H1 (cell line): ENCODE data around the gene KRTAP9-7. TPM values are rescaled to one million over a fixed set of nuclear protein-coding genes. Genes with fewer than 3 reads are reported as not detected.

ENCODE experiments used
- CTCF ChIA-PET: fragments of 300-600 bp; sonication (Branson Sonifier 250); formaldehyde crosslinking; loops from one replicate; lab custom pipeline; 2021; ENCODE audit not compliant: partially characterized antibody; lab: Charles Lee
- POLR2A ChIA-PET: fragments of 300-600 bp; sonication (Branson Sonifier 250); formaldehyde crosslinking; loops from one replicate; lab custom pipeline; 2021; ENCODE audit warnings: inconsistent platforms; ENCODE audit not compliant: partially characterized antibody; lab: Charles Lee
- DNase-seq, 2 experiments: peaks; one replicate each; pipeline versions ENCODE4 v3.0.0 to v3.0.0-alpha.2; 2010 to 2022; ENCODE audit warnings: low spot score in 2 of 2, low read depth in 1 of 2, mixed read lengths in 1 of 2
- FAIRE-seq: peaks from 2 replicates; lab custom pipeline; 2011; peaks lifted over from hg19 to GRCh38; lab: Jason Lieb, UNC
- H2AFZ ChIP-seq: 2 replicates; pipeline ENCODE4 v1.8.1; 2012; ENCODE audit warnings: low read length, inconsistent platforms
- H2AK5ac ChIP-seq: 2 replicates; pipeline ENCODE4 v1.6.1; 2013; ENCODE audit warnings: low read depth, low read length
- H2BK120ac ChIP-seq: replicated peaks from 2 replicates; pipeline ENCODE3; 2013; ENCODE audit warnings: low read depth, low read length, inconsistent platforms
- H2BK12ac ChIP-seq: 2 replicates; pipeline ENCODE4 v1.6.1; 2013; ENCODE audit warnings: low read depth, low read length
- H2BK15ac ChIP-seq: 2 replicates; pipeline ENCODE4 v1.6.1; 2013; ENCODE audit warnings: low read length
- H2BK20ac ChIP-seq: 2 replicates; pipeline ENCODE4 v1.6.1; 2013; ENCODE audit warnings: low read length
- H2BK5ac ChIP-seq: 2 replicates; pipeline ENCODE4 v1.6.1; 2013; ENCODE audit warnings: low read depth, low read length
- H3K14ac ChIP-seq: 2 replicates; pipeline ENCODE4 v1.6.1; 2013; ENCODE audit warnings: inconsistent platforms; ENCODE audit not compliant: insufficient read length
- H3K18ac ChIP-seq: 2 replicates; pipeline ENCODE4 v1.6.1; 2013; ENCODE audit warnings: low read length; ENCODE audit errors: extremely low read depth
- H3K23ac ChIP-seq: 2 replicates; pipeline ENCODE4 v1.6.1; 2013; ENCODE audit warnings: inconsistent platforms; ENCODE audit not compliant: insufficient read length
- H3K23me2 ChIP-seq: 2 replicates; pipeline ENCODE4 v1.6.1; 2013; ENCODE audit warnings: low read depth, low read length
- H3K27ac ChIP-seq: 2 replicates; pipeline ENCODE4 v1.6.1; 2011; ENCODE audit warnings: low read depth, low read length, inconsistent platforms
- H3K27me3 ChIP-seq, 4 experiments: replicated peaks in 1 of 4; 1 replicate in 1 of 4; 2 replicates in 3 of 4; pipeline versions ENCODE4 v1.6.1 to v1.8.1; 2011 to 2013; ENCODE audit warnings: low read length in 3 of 4, mild to moderate bottlenecking in 3 of 4, inconsistent platforms in 2 of 4, mixed read lengths in 2 of 4, moderate library complexity in 1 of 4; ENCODE audit not compliant: control insufficient read depth in 3 of 4, insufficient read depth in 3 of 4; ENCODE audit errors: extremely low read depth in 1 of 4
- H3K36me3 ChIP-seq, 4 experiments: 2 replicates each; pipeline versions ENCODE4 v1.6.1 to v1.8.1; 2011 to 2013; ENCODE audit warnings: mild to moderate bottlenecking in 4 of 4, low read length in 3 of 4, moderate library complexity in 2 of 4, control low read depth in 1 of 4, inconsistent platforms in 1 of 4; ENCODE audit not compliant: insufficient read depth in 4 of 4, control insufficient read depth in 2 of 4
- H3K4ac ChIP-seq: replicated peaks from 2 replicates; pipeline ENCODE3; 2013; ENCODE audit warnings: low read length, low read depth, mixed read lengths, inconsistent platforms; ENCODE audit not compliant: insufficient read length
- H3K4me1 ChIP-seq, 4 experiments: replicated peaks in 1 of 4; 1 replicate in 1 of 4; 2 replicates in 3 of 4; pipeline versions ENCODE4 v1.6.1 to v1.8.1; 2011 to 2013; ENCODE audit warnings: low read length in 3 of 4, inconsistent platforms in 2 of 4, mixed read lengths in 1 of 4; ENCODE audit not compliant: insufficient read depth in 4 of 4, control insufficient read depth in 3 of 4
- H3K4me2 ChIP-seq, 2 experiments: 2 replicates each; pipeline versions ENCODE4 v1.6.1 to v1.8.1; 2011 to 2013; ENCODE audit warnings: low read depth in 2 of 2, low read length in 2 of 2, control low read depth in 1 of 2, inconsistent platforms in 1 of 2, mild to moderate bottlenecking in 1 of 2; ENCODE audit not compliant: insufficient read depth in 1 of 2
- H3K4me3 ChIP-seq, 4 experiments: fragments of 200-600, 300-600 bp in 1 of 4; sonication (generic), shearing (Covaris generic), sonication (Bioruptor Twin) in 1 of 4; 2 replicates each; pipeline versions ENCODE4 v1.5.1 to v1.8.1; 2011 to 2016; ENCODE audit warnings: low read length in 4 of 4, low read depth in 3 of 4, control low read depth in 2 of 4, inconsistent platforms in 2 of 4, mild to moderate bottlenecking in 2 of 4, mixed read lengths in 1 of 4, moderate library complexity in 1 of 4; ENCODE audit not compliant: insufficient read depth in 2 of 4; ENCODE audit errors: extremely low read depth in 1 of 4
- H3K56ac ChIP-seq: replicated peaks from 2 replicates; pipeline ENCODE3; 2013; ENCODE audit warnings: low read depth, mild to moderate bottlenecking, mixed read lengths, low read length, inconsistent platforms; ENCODE audit not compliant: insufficient read length
- H3K79me1 ChIP-seq: 2 replicates; pipeline ENCODE4 v1.6.1; 2013; ENCODE audit warnings: low read depth, low read length, control low read depth
- H3K79me2 ChIP-seq, 2 experiments: 2 replicates each; pipeline versions ENCODE4 v1.6.1 to v1.8.1; 2012 to 2013; ENCODE audit warnings: low read length in 2 of 2, mild to moderate bottlenecking in 2 of 2, inconsistent platforms in 1 of 2; ENCODE audit not compliant: insufficient read depth in 2 of 2, control insufficient read depth in 1 of 2
- H3K9ac ChIP-seq, 4 experiments: replicated peaks in 1 of 4; 1 replicate in 1 of 4; 2 replicates in 3 of 4; pipeline versions ENCODE4 v1.6.1 to v1.8.1; 2011 to 2013; ENCODE audit warnings: low read depth in 3 of 4, low read length in 3 of 4, control low read depth in 2 of 4, mild to moderate bottlenecking in 2 of 4, moderate library complexity in 2 of 4, inconsistent platforms in 1 of 4; ENCODE audit errors: extremely low read depth in 1 of 4
- H3K9me3 ChIP-seq, 2 experiments: 2 replicates each; pipeline versions ENCODE4 v1.6.1 to v1.8.1; 2012 to 2013; ENCODE audit warnings: mild to moderate bottlenecking in 2 of 2, moderate library complexity in 2 of 2, control low read depth in 1 of 2, inconsistent platforms in 1 of 2, low read depth in 1 of 2, low read length in 1 of 2, mixed read lengths in 1 of 2; ENCODE audit not compliant: insufficient read depth in 2 of 2
- H4K20me1 ChIP-seq, 2 experiments: replicated peaks in 1 of 2; 2 replicates each; pipeline versions ENCODE3 to v1.8.1; 2011 to 2013; ENCODE audit warnings: inconsistent platforms in 2 of 2, low read length in 2 of 2, mild to moderate bottlenecking in 1 of 2; ENCODE audit not compliant: insufficient read depth in 2 of 2, control insufficient read depth in 1 of 2
- H4K5ac ChIP-seq: 2 replicates; pipeline ENCODE4 v1.6.1; 2013; ENCODE audit warnings: low read length, low read depth, mixed read lengths, inconsistent platforms; ENCODE audit not compliant: insufficient read length
- H4K8ac ChIP-seq: 2 replicates; pipeline ENCODE4 v1.8.0; 2013; ENCODE audit warnings: mild to moderate bottlenecking, moderate library complexity, low read length, inconsistent platforms; ENCODE audit not compliant: insufficient read depth; ENCODE audit errors: extremely low read depth
- H4K91ac ChIP-seq: replicated peaks from 2 replicates; pipeline ENCODE3; 2013; ENCODE audit warnings: low read length, mixed read lengths, inconsistent platforms; ENCODE audit not compliant: insufficient read length
- CBX8 ChIP-seq: fragments of 300-800, 300-1000 bp; sonication (generic); IDR thresholded peaks from 2 replicates; pipeline ENCODE4 v1.7.1; 2016; ENCODE audit warnings: low read depth, low read length, borderline replicate concordance
- EGR1 ChIP-seq: IDR thresholded peaks from 2 replicates; pipeline ENCODE4 v1.6.1; 2011; ENCODE audit warnings: low read depth, low read length, borderline replicate concordance
- EP300 ChIP-seq, 2 experiments: IDR thresholded peaks; 1 replicate in 1 of 2; 2 replicates in 1 of 2; pipeline ENCODE4 v1.6.1; 2011 to 2012; ENCODE audit warnings: low read depth in 2 of 2, low read length in 2 of 2, mild to moderate bottlenecking in 2 of 2, borderline replicate concordance in 1 of 2, inconsistent platforms in 1 of 2, moderate library complexity in 1 of 2
- HDAC2 ChIP-seq, 2 experiments: fragments of 300-600 bp in 1 of 2; sonication (generic) in 1 of 2; IDR thresholded peaks; 2 replicates each; pipeline ENCODE4 v1.6.1; 2011 to 2012; ENCODE audit warnings: low read depth in 2 of 2, low read length in 2 of 2, mild to moderate bottlenecking in 2 of 2, moderate library complexity in 2 of 2, borderline replicate concordance in 1 of 2, inconsistent platforms in 1 of 2
- NRF1 ChIP-seq: IDR thresholded peaks from 2 replicates; pipeline ENCODE4 v1.6.1; 2011; ENCODE audit warnings: mild to moderate bottlenecking, low read depth, low read length, improper control_type of control experiment
- POU5F1 ChIP-seq: IDR thresholded peaks from 2 replicates; pipeline ENCODE4 v1.6.1; 2011; ENCODE audit warnings: low read depth, mild to moderate bottlenecking, low read length, moderate library complexity
- RAD21 ChIP-seq, 2 experiments: IDR thresholded peaks in 1 of 2; conservative IDR thresholded peaks in 1 of 2; 2 replicates each; pipeline ENCODE4 v1.6.1; 2011; ENCODE audit warnings: low read depth in 2 of 2, low read length in 2 of 2, improper control_type of control experiment in 1 of 2, inconsistent platforms in 1 of 2, mild to moderate bottlenecking in 1 of 2, moderate library complexity in 1 of 2
- RBBP5 ChIP-seq: IDR thresholded peaks from 2 replicates; pipeline ENCODE4 v1.7.1; 2012; ENCODE audit warnings: low read depth, mild to moderate bottlenecking, inconsistent platforms, low read length, moderate library complexity, borderline replicate concordance
- SIN3A ChIP-seq, 2 experiments: IDR thresholded peaks in 1 of 2; conservative IDR thresholded peaks in 1 of 2; 2 replicates each; pipeline ENCODE4 v1.6.1; 2011 to 2012; ENCODE audit warnings: low read length in 2 of 2, improper control_type of control experiment in 1 of 2, low read depth in 1 of 2, mild to moderate bottlenecking in 1 of 2
- SIX5 ChIP-seq: IDR thresholded peaks from 2 replicates; pipeline ENCODE4 v1.6.1; 2011; ENCODE audit warnings: mild to moderate bottlenecking, low read depth, low read length
- SP1 ChIP-seq: IDR thresholded peaks from 2 replicates; pipeline ENCODE4 v1.6.1; 2011; ENCODE audit warnings: low read depth, low read length
- TCF12 ChIP-seq: IDR thresholded peaks from 2 replicates; pipeline ENCODE4 v1.6.1; 2011; ENCODE audit warnings: low read depth, mild to moderate bottlenecking, low read length
- WGBS, 2 experiments: shearing (Covaris generic) in 1 of 2; methylation state at CpG; one replicate each; pipeline versions ENCODE4 v1.1.6 to v1.1.7; 2013 to 2015; ENCODE audit warnings: low lambda C conversion rate in 2 of 2, mixed read lengths in 2 of 2, inconsistent platforms in 1 of 2, low coverage in 1 of 2, missing lambda C conversion rate in 1 of 2; ENCODE audit not compliant: insufficient replicate concordance in 2 of 2, insufficient coverage in 1 of 2, insufficient read length in 1 of 2; ENCODE audit errors: extremely low coverage in 1 of 2, missing lambda C conversion rate in 1 of 2; 5-methylcytosine and 5-hydroxymethylcytosine counted together
- polyA plus RNA-seq, 7 experiments: library from polyadenylated mRNA; depleted of rRNA in 3 of 7; stranded (reverse) in 5 of 7; unstranded in 2 of 7; fragments of >200 nt in 5 of 7; fragments of 200-250 nt in 2 of 7; gene quantifications; 1 replicate in 5 of 7; 2 replicates in 1 of 7; 4 replicates in 1 of 7; pipeline versions ENCODE4 v1.2.1 to v1.2.3, GENCODE V29; 2011 to 2013; ENCODE audit warnings: missing spikeins in 2 of 7, mixed read lengths in 2 of 7
- total RNA-seq: library from RNA; stranded (reverse); fragmentation: NEBNext Ultra II Directional; extraction: Animal tissue kit (Norgen Biotek cat#: 25700); gene quantifications from 2 replicates; pipeline ENCODE4 v1.2.1, GENCODE V29; 2021

KRTAP9-7 gene
- total and polyA plus RNA-seq, 2 of the 8 experiments (the other 6 are each of a cell fraction or from before 2014, with no cell fraction given) = not detected

- Histone ChIP-seq H2BK5ac (no peak overlapping the region), H3K79me2 (no peaks in the 10 kb centered on the region), H3K27ac (no peak overlapping the region), H2AFZ (no peak overlapping the region), H3K79me1 (no peaks in the 10 kb centered on the region), H2BK15ac (no peak overlapping the region), H3K23me2 (no peaks in the 10 kb centered on the region), H3K36me3 (no peaks in the 10 kb centered on the region), H3K4me2 (no peak overlapping the region), H4K8ac (no peak overlapping the region), H4K91ac (no peak overlapping the region), H3K9me3 (no peaks in the 10 kb centered on the region; a peak in 1 of 4 replicates), H3K27me3 (no peaks in the 10 kb centered on the region), H4K5ac (no peak overlapping the region), H3K14ac (no peak overlapping the region), H3K56ac (no peak overlapping the region), H2BK20ac (no peak overlapping the region), H3K4me1 (no peaks in the 10 kb centered on the region; a peak in 1 of 7 replicates), H3K23ac (no peak overlapping the region), H2BK120ac (no peak overlapping the region), H3K4ac (no peak overlapping the region), H3K4me3 (no peak overlapping the region), H2BK12ac (no peak overlapping the region), H4K20me1 (no peaks in the 10 kb centered on the region), H3K18ac (no peak overlapping the region), H2AK5ac (no peak overlapping the region), H3K9ac (no peak overlapping the region)
- 85% methylated on average over 1 of the region's 1 CpG; no CpG with 5 or more reads in 1 of the 2 experiments for WGBS, 2 experiments
- DNase-seq (no peak), FAIRE-seq (no peak)
- POLR2A ChIA-PET = no interaction called here
- CTCF ChIA-PET = interaction anchor here (1.6 kb wide), 1 partner anchor 28 kb away, joined by 4 read pairs; no protein-coding TSS in a partner anchor
- TF ChIP-seq SP1 = no peak
- TF ChIP-seq SIX5 = no peak
- no peak for TF ChIP-seq EGR1
- no peak for TF ChIP-seq POU5F1
- TF ChIP-seq TCF12 = no peak
- no peak for TF ChIP-seq CBX8
- TF ChIP-seq RBBP5 = no peak
- no peak for TF ChIP-seq SIN3A (conservative IDR thresholded peaks at IDR 0.05 in 1 of 2, IDR thresholded peaks at IDR 0.05 in 1 of 2; ENCODE audit: low read depth in 1 of 2, low read length in 2 of 2)
- TF ChIP-seq HDAC2 (IDR thresholded peaks at IDR 0.05; ENCODE audit: borderline replicate concordance in 1 of 2, low read depth in 2 of 2, low read length in 2 of 2) = no peak
- no peak for TF ChIP-seq NRF1
- no peak for TF ChIP-seq RAD21 (IDR thresholded peaks at IDR 0.05 in 1 of 2, conservative IDR thresholded peaks at IDR 0.05 in 1 of 2; ENCODE audit: low read depth in 2 of 2, low read length in 2 of 2)
- TF ChIP-seq EP300 (IDR thresholded peaks at IDR 0.05; ENCODE audit: borderline replicate concordance in 1 of 2, low read depth in 2 of 2, low read length in 2 of 2) = no peak
Observed at GRCh38 chr17:41294016-41294415, 18.5 kb downstream of the KRTAP9-7 start.
